Measurements from ENCODE around the gene AOC2.
"Not testable (repeated sequence)": the region's sequence is repeated elsewhere in the genome, so short reads cannot be mapped to it uniquely, and the experiment has no call there.

The AOC2 gene

GRCh38 chr17:42853597-42853967, 9.2 kb downstream of the AOC2 start:
- in situ Hi-C loops (cut with HindIII; ENCODE audit: low sequenced_read_pairs), result no loop called here

- in situ Hi-C loops (cut with HindIII; ENCODE audit: low sequenced_read_pairs), result no loop called here
These were observed 9.8 kb downstream of the AOC2 start for GRCh38 chr17:42853968-42854790.

- in situ Hi-C loops (cut with HindIII; ENCODE audit: low sequenced_read_pairs), result loop anchor here (5.0 kb wide), 2 partner anchors 37 to 72 kb away; no protein-coding TSS in a partner anchor
These were observed 10.7 kb downstream of the AOC2 start for GRCh38 chr17:42855048-42855596.

- in situ Hi-C loops (cut with HindIII; ENCODE audit: low sequenced_read_pairs), result loop anchor here (5.0 kb wide), 2 partner anchors 36 to 71 kb away; no protein-coding TSS in a partner anchor
These were observed 11.7 kb downstream of the AOC2 start for GRCh38 chr17:42856093-42856492.

DNA sequence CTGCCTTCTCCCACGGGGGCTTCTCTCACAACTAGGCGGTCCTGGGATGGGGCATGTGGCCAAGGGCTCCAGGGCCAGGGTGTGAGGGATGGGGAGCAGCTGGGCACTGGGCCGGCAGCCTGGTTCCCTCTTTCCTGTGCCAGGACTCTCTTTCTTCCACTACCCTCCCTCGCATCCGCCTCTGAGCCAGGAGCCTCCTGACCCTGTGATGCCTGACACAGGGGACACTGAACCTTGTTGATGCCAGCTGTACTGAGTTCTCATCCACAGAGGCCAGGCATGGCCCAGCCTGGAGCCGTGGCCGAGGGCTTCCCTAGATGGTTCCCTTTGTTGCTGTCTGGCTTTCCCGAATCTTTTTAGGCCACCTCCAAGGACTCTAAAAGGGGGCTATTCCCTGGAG, 12.1 kb downstream of the AOC2 start:
- in situ Hi-C loops (cut with HindIII; ENCODE audit: low sequenced_read_pairs), result loop anchor here (5.0 kb wide), 2 partner anchors 36 to 71 kb away; no protein-coding TSS in a partner anchor

- in situ Hi-C loops (cut with HindIII; ENCODE audit: low sequenced_read_pairs), result loop anchor here (5.0 kb wide), 2 partner anchors 35 to 70 kb away; no protein-coding TSS in a partner anchor
These were observed 13.0 kb downstream of the AOC2 start for GRCh38 chr17:42857389-42857788.

GRCh38 chr17:42865638-42866094, 21.3 kb downstream of the AOC2 start:
- in situ Hi-C loops (cut with HindIII; ENCODE audit: low sequenced_read_pairs), result no loop called here

- in situ Hi-C loops (cut with HindIII; ENCODE audit: low sequenced_read_pairs), result no loop called here
These were observed 21.8 kb downstream of the AOC2 start for GRCh38 chr17:42866216-42866615.

DNA sequence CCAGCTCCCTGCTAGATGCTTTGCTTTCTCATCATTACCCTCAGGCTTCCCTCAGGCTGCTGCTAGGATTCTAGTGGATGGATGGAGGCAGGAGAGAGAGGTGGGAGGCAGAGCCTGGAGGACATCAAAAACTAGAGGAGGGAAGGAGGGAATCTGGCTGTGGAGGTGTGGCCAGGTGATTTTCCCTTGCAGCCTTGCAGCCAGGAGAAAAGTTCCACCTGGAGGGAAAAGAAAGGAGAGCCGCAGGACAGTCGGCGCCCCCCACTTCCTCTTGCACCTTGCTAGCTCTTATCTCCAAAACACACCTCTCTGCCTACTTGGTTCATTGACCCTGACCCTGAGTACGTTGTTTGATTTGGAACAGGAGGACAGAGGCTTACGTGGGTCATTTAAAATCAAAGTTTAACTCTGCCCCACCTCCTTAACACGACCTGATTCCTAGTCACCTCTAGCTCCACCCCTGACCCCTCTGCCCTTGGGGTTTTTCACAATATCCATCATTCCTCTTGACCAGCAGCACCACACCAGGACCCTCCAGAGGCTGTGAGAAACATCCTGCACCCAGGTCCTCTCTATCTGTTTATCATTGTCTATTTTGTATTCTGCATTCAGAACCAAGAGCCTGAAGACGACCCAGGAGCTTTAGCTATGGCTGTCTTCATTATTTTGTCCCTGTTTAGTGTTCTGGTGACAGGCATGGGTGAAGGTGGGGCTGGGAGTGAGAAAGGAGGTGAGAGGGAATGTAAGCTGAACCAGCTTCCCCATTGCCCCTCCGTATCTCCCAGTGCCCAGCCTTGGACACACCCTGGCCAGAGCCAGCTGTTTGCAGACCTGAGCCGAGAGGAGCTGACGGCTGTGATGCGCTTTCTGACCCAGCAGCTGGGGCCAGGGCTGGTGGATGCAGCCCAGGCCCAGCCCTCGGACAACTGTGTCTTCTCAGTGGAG, 22.5 kb downstream of the AOC2 start:
- in situ Hi-C loops (cut with HindIII; ENCODE audit: low sequenced_read_pairs), result no loop called here

- in situ Hi-C loops (cut with HindIII; ENCODE audit: low sequenced_read_pairs), result not testable (repeated sequence)
These were observed 23.4 kb downstream of the AOC2 start for GRCh38 chr17:42867694-42868261.

- in situ Hi-C loops (cut with HindIII; ENCODE audit: low sequenced_read_pairs), result no loop called here
These were observed 24.0 kb downstream of the AOC2 start for GRCh38 chr17:42868338-42868737.

GRCh38 chr17:42871647-42872046, 27.3 kb downstream of the AOC2 start:
- in situ Hi-C loops (cut with HindIII; ENCODE audit: low sequenced_read_pairs), result no loop called here

DNA sequence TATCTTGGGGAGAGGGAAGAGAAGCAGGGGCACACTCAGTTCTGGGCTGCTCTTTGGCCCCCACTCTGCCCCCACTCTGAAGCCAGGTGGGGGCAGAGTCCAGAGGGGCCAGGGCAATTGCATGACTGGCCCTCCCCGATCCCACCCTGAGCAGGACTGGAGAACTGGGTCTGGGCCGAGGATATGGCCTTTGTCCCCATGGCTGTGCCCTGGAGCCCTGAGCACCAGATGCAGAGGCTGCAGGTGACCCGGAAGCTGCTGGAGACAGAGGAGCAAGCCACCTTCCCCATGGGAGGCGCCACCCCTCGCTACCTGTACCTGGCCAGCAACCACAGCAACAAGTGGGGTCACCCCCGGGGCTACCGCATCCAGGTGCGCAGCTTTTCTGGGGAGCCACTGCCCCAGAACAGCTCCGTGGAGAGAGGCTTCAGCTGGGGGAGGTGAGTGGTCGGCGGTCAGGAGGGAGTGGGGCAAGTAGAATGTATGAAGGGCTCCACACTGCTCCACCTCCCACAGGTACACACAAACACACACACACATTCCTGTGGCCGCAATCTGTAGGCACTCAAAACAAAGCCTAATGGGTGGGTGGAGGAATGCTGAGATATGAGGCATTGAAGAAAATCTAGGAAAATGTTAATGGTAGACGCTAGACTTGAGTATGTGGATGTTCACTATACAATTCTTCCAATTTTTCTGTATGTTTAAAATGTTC, 28.0 kb downstream of the AOC2 start:
- in situ Hi-C loops (cut with HindIII; ENCODE audit: low sequenced_read_pairs), result no loop called here

DNA sequence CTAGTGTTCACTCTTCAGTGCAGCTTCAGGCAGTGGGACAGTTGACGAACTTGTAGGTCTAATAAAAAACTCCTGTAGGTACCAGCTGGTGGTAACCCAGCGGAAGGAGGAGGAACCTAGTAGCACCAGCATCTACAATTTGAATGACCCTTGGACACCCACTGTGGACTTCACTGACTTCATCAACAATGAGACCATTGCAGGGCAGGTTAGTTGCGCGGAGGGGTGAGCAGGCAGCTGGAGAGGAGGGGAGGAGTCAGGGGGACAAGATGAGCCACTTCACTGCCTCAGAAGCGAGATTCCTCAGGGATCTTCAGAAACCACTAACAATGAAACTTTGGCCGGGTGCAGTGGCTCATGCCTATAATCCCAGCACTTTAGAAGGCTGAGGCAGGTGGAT, 28.9 kb downstream of the AOC2 start:
- in situ Hi-C loops (cut with HindIII; ENCODE audit: low sequenced_read_pairs), result no loop called here

DNA sequence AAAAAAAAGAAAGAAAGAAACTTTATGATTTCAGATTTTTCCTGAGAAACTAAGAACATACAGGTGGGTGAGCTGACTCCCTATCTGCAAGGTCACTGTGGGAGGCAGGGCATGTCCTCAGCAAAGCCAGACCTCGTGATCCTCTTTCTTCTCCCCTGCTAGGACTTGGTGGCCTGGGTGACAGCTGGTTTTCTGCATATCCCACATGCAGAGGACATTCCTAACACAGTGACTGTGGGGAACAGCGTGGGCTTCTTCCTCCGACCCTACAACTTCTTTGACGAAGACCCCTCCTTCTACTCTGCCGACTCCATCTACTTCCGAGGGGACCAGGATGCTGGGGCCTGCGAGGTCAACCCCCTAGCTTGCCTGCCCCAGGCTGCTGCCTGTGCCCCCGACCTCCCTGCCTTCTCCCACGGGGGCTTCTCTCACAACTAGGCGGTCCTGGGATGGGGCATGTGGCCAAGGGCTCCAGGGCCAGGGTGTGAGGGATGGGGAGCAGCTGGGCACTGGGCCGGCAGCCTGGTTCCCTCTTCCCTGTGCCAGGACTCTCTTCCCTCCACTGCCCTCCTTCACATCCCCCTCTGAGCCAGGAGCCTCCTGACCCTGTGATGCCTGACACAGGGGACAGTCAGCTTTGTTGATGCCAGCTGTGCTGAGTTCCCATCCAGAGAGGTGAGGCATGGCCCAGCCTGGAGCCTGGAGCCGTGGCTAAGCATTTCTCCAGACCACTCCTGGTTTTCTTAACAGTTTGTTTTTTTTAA, 29.7 kb downstream of the AOC2 start:
- in situ Hi-C loops (cut with HindIII; ENCODE audit: low sequenced_read_pairs), result not testable (repeated sequence)

- in situ Hi-C loops (cut with HindIII; ENCODE audit: low sequenced_read_pairs), result no loop called here
These were observed 32.7 kb downstream of the AOC2 start for GRCh38 chr17:42877037-42877436.

GRCh38 chr17:42878123-42878880, 33.9 kb downstream of the AOC2 start:
- in situ Hi-C loops (cut with HindIII; ENCODE audit: low sequenced_read_pairs), result no loop called here

- in situ Hi-C loops (cut with HindIII; ENCODE audit: low sequenced_read_pairs), result no loop called here
These were observed 34.7 kb downstream of the AOC2 start for GRCh38 chr17:42878924-42879595.

Data from endothelial cell of hepatic sinusoid (primary cell).